Neural crest cell (in vitro differentiated cells): ENCODE results near the gene SNRNP48. TPM values are rescaled to one million over a fixed set of nuclear protein-coding genes. Genes with fewer than 3 reads are reported as not detected.

ENCODE experiments used
- DNase-seq: peaks from one replicate; pipeline ENCODE4 v3.0.0; 2021; ENCODE audit warnings: low read depth, mixed read lengths, low spot score
- H3K27ac Mint-ChIP-seq: one replicate; pipeline ENCODE4 v1.8.0; 2021; ENCODE audit warnings: mild to moderate bottlenecking, mixed read lengths; ENCODE audit not compliant: unreplicated experiment
- H3K27me3 Mint-ChIP-seq: 2 replicates; pipeline ENCODE4 v1.8.0; 2021; ENCODE audit warnings: low read depth, mild to moderate bottlenecking, mixed read lengths
- H3K36me3 Mint-ChIP-seq: 2 replicates; pipeline ENCODE4 v1.8.0; 2021; ENCODE audit warnings: low read depth, mild to moderate bottlenecking, mixed read lengths
- H3K4me1 Mint-ChIP-seq: 2 replicates; pipeline ENCODE4 v1.8.0; 2021; ENCODE audit warnings: mixed read lengths
- H3K4me3 Mint-ChIP-seq: one replicate; pipeline ENCODE4 v1.8.0; 2021; ENCODE audit warnings: mild to moderate bottlenecking, mixed read lengths
- H3K9me3 Mint-ChIP-seq: 2 replicates; pipeline ENCODE4 v1.8.0; 2021; ENCODE audit warnings: mixed read lengths
- total RNA-seq: library from RNA; stranded (reverse); gene quantifications from 2 replicates; pipeline ENCODE4 v1.2.1, GENCODE V29; 2021
- TF ChIP-seq, protein P1 (sequence below): fragments of 200-600 bp; sonication (generic); conservative IDR thresholded peaks from 2 replicates; pipeline ENCODE4 v1.5.0; 2021; ENCODE audit warnings: antibody characterized with exemption, mild to moderate bottlenecking

The SNRNP48 gene
- total RNA-seq, 1 donor from 2014 or later, result 22.5 TPM

DNA sequence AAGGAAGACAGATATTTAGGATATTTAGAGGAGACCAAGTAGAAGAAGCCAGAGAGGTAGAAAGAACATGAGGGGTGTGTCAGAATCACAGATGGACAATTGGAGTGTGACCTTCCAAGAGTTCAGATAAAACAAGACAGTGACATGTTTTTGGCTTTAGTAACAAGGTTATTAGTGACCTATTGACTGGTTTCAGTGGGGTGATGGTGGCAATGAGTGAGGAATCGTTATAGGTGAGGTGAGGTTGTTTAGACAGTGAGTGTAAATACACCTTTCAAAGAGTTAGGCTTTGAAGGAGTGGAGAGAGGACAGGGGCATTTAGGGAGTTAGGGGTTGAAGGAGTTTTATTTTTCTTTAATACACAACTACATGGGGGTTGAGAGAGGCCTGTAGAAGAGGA, 3.2 kb downstream of the SNRNP48 start:
- no peak overlapping the region for H3K4me3 Mint-ChIP-seq
- peaks cover 40% of the 10 kb centered on the region for H3K4me1 Mint-ChIP-seq
- TF ChIP-seq, protein P1, sequence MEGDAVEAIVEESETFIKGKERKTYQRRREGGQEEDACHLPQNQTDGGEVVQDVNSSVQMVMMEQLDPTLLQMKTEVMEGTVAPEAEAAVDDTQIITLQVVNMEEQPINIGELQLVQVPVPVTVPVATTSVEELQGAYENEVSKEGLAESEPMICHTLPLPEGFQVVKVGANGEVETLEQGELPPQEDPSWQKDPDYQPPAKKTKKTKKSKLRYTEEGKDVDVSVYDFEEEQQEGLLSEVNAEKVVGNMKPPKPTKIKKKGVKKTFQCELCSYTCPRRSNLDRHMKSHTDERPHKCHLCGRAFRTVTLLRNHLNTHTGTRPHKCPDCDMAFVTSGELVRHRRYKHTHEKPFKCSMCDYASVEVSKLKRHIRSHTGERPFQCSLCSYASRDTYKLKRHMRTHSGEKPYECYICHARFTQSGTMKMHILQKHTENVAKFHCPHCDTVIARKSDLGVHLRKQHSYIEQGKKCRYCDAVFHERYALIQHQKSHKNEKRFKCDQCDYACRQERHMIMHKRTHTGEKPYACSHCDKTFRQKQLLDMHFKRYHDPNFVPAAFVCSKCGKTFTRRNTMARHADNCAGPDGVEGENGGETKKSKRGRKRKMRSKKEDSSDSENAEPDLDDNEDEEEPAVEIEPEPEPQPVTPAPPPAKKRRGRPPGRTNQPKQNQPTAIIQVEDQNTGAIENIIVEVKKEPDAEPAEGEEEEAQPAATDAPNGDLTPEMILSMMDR, result no peak

DNA sequence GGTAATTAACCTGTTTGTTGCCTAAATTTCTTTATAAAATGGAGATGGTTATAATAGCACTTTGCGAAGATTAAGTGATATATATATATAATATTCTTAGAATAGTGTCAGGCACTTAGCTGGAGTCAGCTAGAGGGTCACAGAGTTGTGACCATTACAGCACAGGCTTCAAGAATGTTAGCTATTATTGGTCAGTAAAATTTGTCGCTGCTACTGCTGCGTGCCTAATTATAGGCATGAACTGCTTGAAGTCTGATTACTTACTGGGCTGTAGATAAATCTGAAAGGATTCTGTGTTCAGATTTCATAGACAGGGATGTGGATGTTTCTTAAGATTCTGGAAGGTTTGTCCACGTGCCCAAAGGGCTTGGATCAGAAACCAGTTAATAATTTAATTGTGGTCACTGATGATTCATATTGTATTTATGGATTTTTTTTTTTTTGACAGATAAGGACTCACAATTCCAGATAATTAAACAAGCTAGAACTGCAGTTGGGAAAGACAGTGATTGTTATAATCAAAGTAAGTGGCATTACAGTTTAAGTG, 4.7 kb downstream of the SNRNP48 start:
- Mint-ChIP-seq H3K36me3 (peaks cover 14% of the 10 kb centered on the region), H3K4me3 (no peak overlapping the region), H3K27ac (no peak overlapping the region), H3K4me1 (peaks cover 34% of the 10 kb centered on the region), H3K27me3 (no peaks in the 10 kb centered on the region), H3K9me3 (no peaks in the 10 kb centered on the region)
- DNase-seq, result no peak
- TF ChIP-seq, protein P1, result no peak

More for the DNA sequence above, 3.2 kb downstream of the SNRNP48 start:
- Mint-ChIP-seq H3K36me3 (peaks cover 12% of the 10 kb centered on the region), H3K27me3 (no peaks in the 10 kb centered on the region), H3K27ac (no peak overlapping the region), H3K9me3 (no peaks in the 10 kb centered on the region)
- no peak for DNase-seq

DNA sequence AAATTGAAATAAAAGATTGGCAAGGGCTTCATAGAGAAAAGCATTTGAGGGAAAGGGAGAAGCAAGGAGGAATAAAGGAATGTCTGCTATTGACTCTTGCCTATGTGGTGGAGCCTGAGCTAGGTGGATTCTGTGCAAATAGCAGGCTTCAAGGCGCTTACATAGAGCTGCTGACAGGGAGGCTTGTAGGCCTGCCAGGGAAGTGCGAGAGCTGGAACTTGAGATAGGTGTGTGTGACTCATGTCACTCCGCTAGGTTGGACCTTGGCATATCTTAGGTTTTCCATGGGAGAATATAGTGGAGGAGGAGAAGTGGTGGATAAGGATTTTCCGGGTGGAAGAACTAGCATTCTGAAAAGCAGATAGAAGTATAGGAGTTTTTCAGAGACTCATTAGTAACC, 14.0 kb downstream of the SNRNP48 start:
- no peak for DNase-seq
- H3K4me3 Mint-ChIP-seq, result no peak overlapping the region
- no peaks in the 10 kb centered on the region for H3K9me3 Mint-ChIP-seq
- H3K27ac Mint-ChIP-seq, result peak overlapping the region; percentile 2
- H3K27me3 Mint-ChIP-seq, result no peaks in the 10 kb centered on the region
- TF ChIP-seq, protein P1, result no peak
- H3K4me1 Mint-ChIP-seq, result no peaks in the 10 kb centered on the region
- peaks cover 18% of the 10 kb centered on the region for H3K36me3 Mint-ChIP-seq

DNA sequence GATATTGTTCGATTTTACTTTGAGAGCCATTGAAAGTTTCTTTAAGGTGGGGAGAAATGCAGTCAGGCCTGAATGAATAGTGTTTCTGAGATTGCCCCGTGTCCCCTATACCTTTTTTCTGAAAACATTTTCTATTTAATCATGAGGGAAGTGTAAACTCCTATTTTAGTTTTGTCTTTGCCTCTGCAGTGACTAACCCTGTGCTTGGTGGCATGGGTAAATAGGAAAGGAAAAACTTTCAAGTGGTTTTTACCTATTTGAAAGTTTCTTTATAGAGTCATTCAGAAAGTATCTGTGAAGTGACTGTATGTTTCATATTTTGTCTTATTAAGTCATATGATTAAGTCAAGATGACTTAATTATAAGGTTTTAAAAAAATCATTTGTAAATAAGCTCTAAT, 14.5 kb downstream of the SNRNP48 start:
- H3K27ac Mint-ChIP-seq, result no peak overlapping the region
- H3K4me1 Mint-ChIP-seq, result no peaks in the 10 kb centered on the region
- H3K4me3 Mint-ChIP-seq, result no peak overlapping the region
- TF ChIP-seq, protein P1, result no peak
- no peak for DNase-seq
- no peaks in the 10 kb centered on the region for H3K27me3 Mint-ChIP-seq
- H3K36me3 Mint-ChIP-seq, result peaks cover 18% of the 10 kb centered on the region
- no peaks in the 10 kb centered on the region for H3K9me3 Mint-ChIP-seq

DNA sequence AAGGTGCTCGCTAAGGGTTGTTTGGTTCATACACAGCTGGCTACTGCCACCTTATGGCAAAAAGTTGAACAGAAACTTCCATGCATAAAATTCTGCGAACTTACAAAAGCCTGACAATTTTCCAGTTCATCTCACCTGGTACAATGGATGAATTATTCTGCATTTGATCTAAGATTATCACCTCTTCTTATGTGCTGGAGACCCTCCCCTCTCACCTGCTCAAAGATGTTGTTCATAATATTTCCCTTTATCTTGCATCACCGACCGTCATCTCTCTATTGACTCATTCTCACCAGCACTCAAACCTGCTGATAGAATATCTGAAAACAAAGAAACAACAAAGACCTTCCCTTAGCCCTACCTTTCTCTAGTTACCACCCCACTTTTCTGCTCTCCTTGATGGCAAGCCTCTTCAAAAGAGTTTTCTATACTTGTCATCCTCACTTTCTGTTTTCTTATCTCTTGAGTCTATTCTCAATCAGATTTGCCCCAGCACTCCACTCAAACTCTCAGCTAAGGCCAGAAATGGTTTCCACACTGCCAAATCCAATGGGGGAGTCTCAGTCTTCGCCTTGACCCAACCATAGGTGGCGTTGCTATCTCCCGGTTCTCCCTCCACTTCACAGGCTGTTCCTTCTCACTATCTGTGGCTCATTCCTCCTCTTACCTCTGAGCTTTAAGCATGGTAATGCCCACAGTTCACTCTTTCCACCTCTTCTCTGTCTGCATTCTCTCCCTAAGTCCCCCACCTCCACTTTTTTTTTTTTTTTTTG, 25.8 kb downstream of the SNRNP48 start:
- Mint-ChIP-seq H3K4me3 (no peak overlapping the region), H3K36me3 (peaks cover 4% of the 10 kb centered on the region), H3K27ac (no peak overlapping the region), H3K4me1 (peaks cover 6% of the 10 kb centered on the region), H3K27me3 (peaks cover 46% of the 10 kb centered on the region), H3K9me3 (no peaks in the 10 kb centered on the region)
- TF ChIP-seq, protein P1, result peak; percentile 88
- peak; percentile 42 for DNase-seq
